NCI-H2107 treated with DMSO at 0.1 percent for 48 hours (cell line): ENCODE measurements around the gene BOC.
A peak's percentile ranks its signal among the peaks of the same experiment; 100 is the strongest.

Source experiments
- DNase-seq: peaks from one replicate; lab custom pipeline; 2025; ENCODE audit not compliant: unreplicated experiment; lab: John Stamatoyannopoulos, UW

Gene BOC

GRCh38 chr3:113247068-113247467 lies 35.7 kb downstream of the BOC start:
- no peak for DNase-seq

- DNase-seq = no peak
These were observed 36.5 kb downstream of the BOC start for GRCh38 chr3:113247675-113248458.

GRCh38 chr3:113249111-113249510 lies 37.8 kb downstream of the BOC start:
- no peak for DNase-seq

- DNase-seq = no peak
These were observed 38.2 kb downstream of the BOC start for GRCh38 chr3:113249601-113250000.

GRCh38 chr3:113250566-113250965 lies 39.2 kb downstream of the BOC start:
- DNase-seq = no peak

- DNase-seq = peak; percentile 9
These were observed 40.5 kb downstream of the BOC start for GRCh38 chr3:113251817-113252216.

GRCh38 chr3:113252553-113252952 lies 41.2 kb downstream of the BOC start:
- no peak for DNase-seq

GRCh38 chr3:113253702-113254101 lies 42.3 kb downstream of the BOC start:
- no peak for DNase-seq

GRCh38 chr3:113254171-113254947 lies 43.0 kb downstream of the BOC start:
- no peak for DNase-seq

GRCh38 chr3:113255100-113255853 lies 43.9 kb downstream of the BOC start:
- DNase-seq = no peak

GRCh38 chr3:113255854-113256615 lies 44.7 kb downstream of the BOC start:
- DNase-seq = no peak

- no peak for DNase-seq
These were observed 47.0 kb downstream of the BOC start for GRCh38 chr3:113258361-113258760.

GRCh38 chr3:113259196-113259595 lies 47.8 kb downstream of the BOC start:
- DNase-seq = no peak

GRCh38 chr3:113261063-113261625 lies 49.8 kb downstream of the BOC start:
- no peak for DNase-seq

- DNase-seq = no peak
These were observed 50.4 kb downstream of the BOC start for GRCh38 chr3:113261626-113262303.

GRCh38 chr3:113262304-113262665 lies 50.9 kb downstream of the BOC start:
- no peak for DNase-seq

GRCh38 chr3:113263020-113263419 lies 51.7 kb downstream of the BOC start:
- DNase-seq = no peak

- peak; percentile 35 for DNase-seq
These were observed 52.4 kb downstream of the BOC start for GRCh38 chr3:113263778-113264177.

- DNase-seq = peak; percentile 96
These were observed 53.1 kb downstream of the BOC start for GRCh38 chr3:113264283-113265131.
